Transverse colon (tissue), 4 donors: ENCODE measurements around the gene SPATA6. TPM values are rescaled to one million over a fixed set of nuclear protein-coding genes. Genes with fewer than 3 reads are reported as not detected.

ENCODE experiments used
- DNase-seq: peaks from one replicate; pipeline ENCODE4 v3.0.0-alpha.2; 2019
- H3K27ac ChIP-seq, 4 donors: fragments of 200-600 bp; sonication (generic); 2 replicates each; pipeline ENCODE4 v1.5.1; 2016 to 2018; ENCODE audit warnings: inconsistent platforms in 4 of 4
- H3K27me3 ChIP-seq: fragments of 200-600 bp; sonication (generic); 2 replicates; pipeline ENCODE4 v1.5.1; 2017; ENCODE audit warnings: inconsistent platforms
- H3K36me3 ChIP-seq, 4 donors: fragments of 200-600 bp; sonication (generic); 2 replicates each; pipeline ENCODE4 v1.5.1; 2017 to 2019; ENCODE audit warnings: inconsistent platforms in 4 of 4
- H3K4me1 ChIP-seq, 4 donors: fragments of 200-600 bp; sonication (generic); 2 replicates each; pipeline ENCODE4 v1.5.1; 2017 to 2020; ENCODE audit warnings: inconsistent platforms in 4 of 4
- H3K4me3 ChIP-seq, 4 donors: fragments of 200-600 bp; sonication (generic); 1 replicate in 1 of 4; 2 replicates in 3 of 4; pipeline versions ENCODE4 v1.5.1 to v1.6.1; 2017 to 2019; ENCODE audit warnings: inconsistent platforms in 4 of 4
- H3K9me3 ChIP-seq, 2 donors: fragments of 200-600 bp; sonication (generic); 2 replicates each; pipeline ENCODE4 v1.5.1; 2017 to 2019; ENCODE audit warnings: inconsistent platforms in 2 of 2
- CTCF ChIP-seq, 5 experiments: fragments of 200-600 bp in 3 of 5; fragments of 450-650 bp in 2 of 5; sonication (generic) in 3 of 5; IDR thresholded peaks; 1 replicate in 2 of 5; 2 replicates in 3 of 5; pipeline ENCODE4 v1.5.1; 2016 to 2017; ENCODE audit warnings: antibody characterized with exemption in 5 of 5, inconsistent platforms in 3 of 5, mild to moderate bottlenecking in 2 of 5, moderate library complexity in 1 of 5
- EP300 ChIP-seq: sonication (generic); formaldehyde crosslinking; IDR thresholded peaks from one replicate; pipeline ENCODE4 v1.6.1; 2017; ENCODE audit warnings: antibody characterized with exemption, low read depth
- POLR2A ChIP-seq: fragments of 450-650 bp; IDR thresholded peaks from one replicate; pipeline ENCODE4 v1.6.1; 2016; ENCODE audit warnings: antibody characterized with exemption, mild to moderate bottlenecking, moderate library complexity
- POLR2AphosphoS5 ChIP-seq, 3 donors: sonication (generic); formaldehyde crosslinking; IDR thresholded peaks; one replicate each; pipeline ENCODE4 v1.6.1; 2016; ENCODE audit warnings: antibody characterized with exemption in 3 of 3
- WGBS, 2 donors: methylation state at CpG; one replicate each; pipeline ENCODE4 v1.1.5; 2018; ENCODE audit warnings: low coverage in 1 of 2; 5-methylcytosine and 5-hydroxymethylcytosine counted together
- in situ Hi-C, 4 donors: fragments of 200-750 bp; cut with MboI; loops; one replicate each; pipeline versions ENCODE4 v1.15.0 to v1.15.1; 2017; ENCODE audit warnings: low sequenced_read_pairs in 3 of 4, low pct_ligation_motif_present in 1 of 4, low pct_unique_long_range_greater_than_20kb in 1 of 4
- intact Hi-C: fragments of 100-400 bp; cut with DNase I; formaldehyde crosslinking; loops from one replicate; pipeline ENCODE4 v1.15.1; 2023; ENCODE audit warnings: low total_unique reads
- total RNA-seq, 4 donors: library from RNA; depleted of rRNA; stranded (reverse); fragments of >200 nt; gene quantifications; one replicate each; pipeline ENCODE4 v1.1.0, GENCODE V29; 2016

Gene SPATA6
- total RNA-seq, 4 donors from 2014 or later: 8.2 to 16.5 (median 14.6) TPM

GRCh38 chr1:48430832-48431231, 41.2 kb downstream of the SPATA6 start:
- intact Hi-C loops: no loop called here
- WGBS, 2 donors: 82 to 86% methylated on average over 1 of the region's 1 CpG
- H3K9me3 ChIP-seq: peaks cover 0 to 3% of the 10 kb centered on the region in 2 donors
- in situ Hi-C loops: no loop called here
- H3K27ac ChIP-seq: no peak overlapping the region
- peaks cover 0 to 6% (median 2%) of the 10 kb centered on the region in 4 donors for H3K4me1 ChIP-seq
- no peaks in the 10 kb centered on the region for H3K36me3 ChIP-seq
- H3K4me3 ChIP-seq: no peak overlapping the region
- TF ChIP-seq CTCF (IDR thresholded peaks at IDR 0.05) (no peak), POLR2AphosphoS5 (IDR thresholded peaks at IDR 0.05) (no peak), POLR2A (no peak), EP300 (no peak)
- no peaks in the 10 kb centered on the region for H3K27me3 ChIP-seq
- no peak for DNase-seq

GRCh38 chr1:48422009-48422408, 50.0 kb downstream of the SPATA6 start:
- intact Hi-C loops (no loop called here), in situ Hi-C loops (no loop called here)
- Histone ChIP-seq H3K4me3 (no peak overlapping the region), H3K4me1 (peaks cover 0 to 4% (median 0%) of the 10 kb centered on the region in 4 donors), H3K27ac (no peak overlapping the region), H3K27me3 (no peaks in the 10 kb centered on the region), H3K36me3 (no peaks in the 10 kb centered on the region), H3K9me3 (no peaks in the 10 kb centered on the region)
- TF ChIP-seq POLR2AphosphoS5 (IDR thresholded peaks at IDR 0.05) (no peak), EP300 (no peak), CTCF (IDR thresholded peaks at IDR 0.05) (no peak), POLR2A (no peak)
- DNase-seq: no peak
- 75 to 86% methylated on average over 1 of the region's 1 CpG for WGBS, 2 donors

- Histone ChIP-seq H3K27me3 (no peaks in the 10 kb centered on the region), H3K36me3 (no peaks in the 10 kb centered on the region), H3K27ac (no peak overlapping the region), H3K9me3 (no peaks in the 10 kb centered on the region), H3K4me1 (no peaks in the 10 kb centered on the region), H3K4me3 (no peak overlapping the region)
- intact Hi-C loops (no loop called here), in situ Hi-C loops (no loop called here)
- no peak for DNase-seq
- WGBS, 2 donors: 85 to 93% methylated on average over 1 of the region's 1 CpG
- no peak for TF ChIP-seq EP300
- no peak for TF ChIP-seq CTCF (IDR thresholded peaks at IDR 0.05)
- TF ChIP-seq POLR2AphosphoS5 (IDR thresholded peaks at IDR 0.05): no peak
- TF ChIP-seq POLR2A: no peak
These were observed 53.3 kb downstream of the SPATA6 start for GRCh38 chr1:48418742-48419141.

- Histone ChIP-seq H3K4me3 (no peak overlapping the region), H3K9me3 (no peaks in the 10 kb centered on the region), H3K36me3 (no peaks in the 10 kb centered on the region), H3K27ac (no peak overlapping the region), H3K4me1 (no peaks in the 10 kb centered on the region), H3K27me3 (no peaks in the 10 kb centered on the region)
- TF ChIP-seq POLR2A: no peak
- TF ChIP-seq CTCF (IDR thresholded peaks at IDR 0.05): no peak
- no peak for TF ChIP-seq EP300
- TF ChIP-seq POLR2AphosphoS5 (IDR thresholded peaks at IDR 0.05): no peak
- in situ Hi-C loops: no loop called here
- intact Hi-C loops: no loop called here
- no peak for DNase-seq
- 67 to 90% methylated on average over 4 of the region's 4 CpGs for WGBS, 2 donors
These were observed 57.0 kb downstream of the SPATA6 start for GRCh38 chr1:48415050-48415449.
